CD4-positive, alpha-beta T cell (primary cell): Measurements from ENCODE around the gene TNRC18. TPM values are rescaled to one million over a fixed set of nuclear protein-coding genes. Genes with fewer than 3 reads are reported as not detected.
A peak's percentile ranks its signal among the peaks of the same experiment; 100 is the strongest.
"Not testable (repeated sequence)": the region's sequence is repeated elsewhere in the genome, so short reads cannot be mapped to it uniquely, and the experiment has no call there.

Experiments used
- ATAC-seq: fragments of 200-7000 bp; cut with Tn5 transposase; one replicate; pipeline ENCODE4 v1.10.0; 2022; ENCODE audit warnings: mild to moderate bottlenecking; ENCODE audit not compliant: poor library complexity
- CTCF ChIA-PET: fragments of 350-600 bp; sonication (Branson Sonifier 250); formaldehyde crosslinking; loops from one replicate; lab custom pipeline; 2021; ENCODE audit warnings: antibody characterized with exemption, inconsistent platforms; lab: Charles Lee
- POLR2A ChIA-PET: fragments of 350-600 bp; sonication (Branson Sonifier 250); formaldehyde crosslinking; loops from one replicate; lab custom pipeline; 2021; ENCODE audit warnings: antibody characterized with exemption, inconsistent platforms; lab: Charles Lee
- DNase-seq, 14 experiments: peaks; one replicate each; pipeline ENCODE4 v3.0.0-alpha.2; 2013 to 2020; ENCODE audit warnings: mixed read lengths in 2 of 14
- H3K27ac ChIP-seq, 2 donors: one replicate each; pipeline versions ENCODE4 v1.5.1 to v1.7.0; 2013; ENCODE audit warnings: low read length in 2 of 2, low read depth in 1 of 2, mild to moderate bottlenecking in 1 of 2
- H3K27me3 ChIP-seq, 2 experiments: 1 replicate in 1 of 2; 2 replicates in 1 of 2; pipeline versions ENCODE4 v1.6.1 to v1.7.0; 2013; ENCODE audit warnings: low read length in 2 of 2, control low read depth in 1 of 2, mild to moderate bottlenecking in 1 of 2, moderate library complexity in 1 of 2; ENCODE audit not compliant: insufficient read depth in 2 of 2, control insufficient read depth in 1 of 2
- H3K36me3 ChIP-seq: one replicate; pipeline ENCODE4 v1.6.1; 2013; ENCODE audit warnings: low read length, control low read depth; ENCODE audit not compliant: insufficient read depth
- H3K4me1 ChIP-seq: one replicate; pipeline ENCODE4 v1.6.1; 2013; ENCODE audit warnings: low read length, control low read depth; ENCODE audit not compliant: insufficient read depth
- H3K4me3 ChIP-seq: one replicate; pipeline ENCODE4 v1.5.1; 2013; ENCODE audit warnings: mild to moderate bottlenecking, low read length, moderate library complexity
- H3K9me3 ChIP-seq, 2 experiments: 1 replicate in 1 of 2; 2 replicates in 1 of 2; pipeline versions ENCODE4 v1.6.1 to v1.7.0; 2013; ENCODE audit warnings: low read length in 2 of 2, mild to moderate bottlenecking in 2 of 2, control low read depth in 1 of 2, moderate library complexity in 1 of 2; ENCODE audit not compliant: control insufficient read depth in 1 of 2, insufficient read depth in 1 of 2
- H3K27ac Mint-ChIP-seq: one replicate; pipeline ENCODE4 v1.8.0; 2020; ENCODE audit warnings: mixed read lengths
- H3K27me3 Mint-ChIP-seq: one replicate; pipeline ENCODE4 v1.8.0; 2021; ENCODE audit warnings: mixed read lengths
- H3K36me3 Mint-ChIP-seq: one replicate; pipeline ENCODE4 v1.8.0; 2021; ENCODE audit warnings: low read depth, mixed read lengths
- H3K4me1 Mint-ChIP-seq: one replicate; pipeline ENCODE4 v1.8.0; 2021; ENCODE audit warnings: low read depth, mixed read lengths
- H3K4me3 Mint-ChIP-seq: one replicate; pipeline ENCODE4 v1.8.0; 2020; ENCODE audit warnings: mild to moderate bottlenecking, mixed read lengths
- H3K9me3 Mint-ChIP-seq: one replicate; pipeline ENCODE4 v1.8.0; 2020; ENCODE audit warnings: mixed read lengths
- CTCF ChIP-seq: fragments of 200-600 bp; IDR thresholded peaks from one replicate; pipeline ENCODE4 v1.8.0; 2022; ENCODE audit warnings: antibody characterized with exemption, mild to moderate bottlenecking
- intact Hi-C, 2 experiments: fragments of 100-400 bp; cut with DNase I in 1 of 2; cut with micrococcal nuclease in 1 of 2; formaldehyde crosslinking; loops; one replicate each; pipeline versions ENCODE4 v1.15.1 to v1.9.0; 2023 to 2025; cut with DNase I, micrococcal nuclease
- polyA plus RNA-seq, 2 donors: library from polyadenylated mRNA; unstranded; fragments of 120-200 nt; gene quantifications; one replicate each; pipeline ENCODE4 v1.2.1, GENCODE V29; 2013
- total RNA-seq, 174 experiments: library from RNA in 2 of 174; stranded (reverse) in 2 of 174; gene quantifications; one replicate each; pipeline ENCODE4 v1.2.3 and lab custom pipeline; 2021 to 2026

TNRC18 gene
- 10 to 100 TPM; 69.9 TPM for total RNA-seq
- polyA plus RNA-seq (2013, experiment 1 of 2), result 32.9 TPM
- polyA plus RNA-seq (2013, experiment 2 of 2), result 33.6 TPM
- 40.3 to 252 (median 99.4) reads per million in 172 experiments for total RNA-seq (lab: John Stamatoyannopoulos, UW)

GRCh38 chr7:5423306-5423975 is at the start of gene TNRC18:
Gene TNRC18 (minus strand): TSS chr7:5423834. CDS start chr7:5421246, 2,588 bp downstream.
- peak in 4 of 14 experiments; percentile 21 to 54 (median 46) for DNase-seq

GRCh38 chr7:5472432-5473315 is 49.0 kb upstream of the TNRC18 start:
- Histone ChIP-seq H3K4me1 (no peaks in the 10 kb centered on the region), H3K27me3 (no peaks in the 10 kb centered on the region), H3K9me3 (peaks cover 0 to 16% of the 10 kb centered on the region in 2 experiments), H3K27ac (no peak overlapping the region), H3K4me3 (no peak overlapping the region), H3K36me3 (peaks cover 2% of the 10 kb centered on the region)
- intact Hi-C loops, result no loop called here
- CTCF ChIA-PET, result no interaction called here
- TF ChIP-seq CTCF, result no peak
- POLR2A ChIA-PET, result no interaction called here
- ATAC-seq (no peak), DNase-seq (peak in 1 of 14 experiments; percentile 9)
- no peaks in the 10 kb centered on the region for H3K27me3 Mint-ChIP-seq
- H3K36me3 Mint-ChIP-seq, result peaks cover 4% of the 10 kb centered on the region
- H3K27ac Mint-ChIP-seq, result no peak overlapping the region
- H3K4me3 Mint-ChIP-seq, result no peak overlapping the region
- H3K9me3 Mint-ChIP-seq, result no peaks in the 10 kb centered on the region
- H3K4me1 Mint-ChIP-seq, result no peaks in the 10 kb centered on the region

More at GRCh38 chr7:5423306-5423975, at the start of gene TNRC18:
- peaks cover 56% of the 10 kb centered on the region for H3K4me1 Mint-ChIP-seq
- H3K27me3 Mint-ChIP-seq, result peaks cover 73% of the 10 kb centered on the region
- ATAC-seq, result no peak
- intact Hi-C loops, result no loop called here
- peak within 1 kb of the TSS; percentile 61 for H3K27ac Mint-ChIP-seq
- TF ChIP-seq CTCF, result no peak
- H3K4me1 ChIP-seq, result peaks cover 98% of the 10 kb centered on the region
- H3K4me3 Mint-ChIP-seq, result peak within 1 kb of the TSS; percentile 88
- peak within 1 kb of the TSS; percentile 54 for H3K4me3 ChIP-seq
- H3K36me3 Mint-ChIP-seq, result no peaks in the 10 kb centered on the region
- no peaks in the 10 kb centered on the region for H3K36me3 ChIP-seq
- H3K27me3 ChIP-seq, result peaks cover 86 to 88% of the 10 kb centered on the region in 2 experiments
- CTCF ChIA-PET, result no interaction called here
- POLR2A ChIA-PET, result interaction anchor here (0.7 to 3.6 kb wide), 3 partner anchors 24 to 103 kb away, joined by 3 to 25 read pairs (median 4); no protein-coding TSS in a partner anchor
- H3K9me3 ChIP-seq, result peaks cover 0 to 64% of the 10 kb centered on the region in 2 experiments
- H3K9me3 Mint-ChIP-seq, result no peaks in the 10 kb centered on the region
- H3K27ac ChIP-seq, result no peak within 1 kb of the TSS

GRCh38 chr7:5471623-5472022 is 48.0 kb upstream of the TNRC18 start:
- H3K9me3 Mint-ChIP-seq, ATAC-seq, H3K27ac Mint-ChIP-seq, DNase-seq, H3K4me3 ChIP-seq, CTCF ChIA-PET, H3K4me1 Mint-ChIP-seq, POLR2A ChIA-PET, H3K36me3 Mint-ChIP-seq, H3K4me1 ChIP-seq, intact Hi-C loops, H3K27me3 ChIP-seq, H3K4me3 Mint-ChIP-seq, H3K27ac ChIP-seq, H3K36me3 ChIP-seq, H3K27me3 Mint-ChIP-seq: not testable (repeated sequence)
- H3K9me3 ChIP-seq, result peaks cover 0 to 16% of the 10 kb centered on the region in 2 experiments
